ENCODE data around the gene WWTR1. TPM values are rescaled to one million over a fixed set of nuclear protein-coding genes. Genes with fewer than 3 reads are reported as not detected.

WWTR1 gene
- total RNA-seq, 2 experiments from 2014 or later: 0.22 to 0.30 TPM

DNA sequence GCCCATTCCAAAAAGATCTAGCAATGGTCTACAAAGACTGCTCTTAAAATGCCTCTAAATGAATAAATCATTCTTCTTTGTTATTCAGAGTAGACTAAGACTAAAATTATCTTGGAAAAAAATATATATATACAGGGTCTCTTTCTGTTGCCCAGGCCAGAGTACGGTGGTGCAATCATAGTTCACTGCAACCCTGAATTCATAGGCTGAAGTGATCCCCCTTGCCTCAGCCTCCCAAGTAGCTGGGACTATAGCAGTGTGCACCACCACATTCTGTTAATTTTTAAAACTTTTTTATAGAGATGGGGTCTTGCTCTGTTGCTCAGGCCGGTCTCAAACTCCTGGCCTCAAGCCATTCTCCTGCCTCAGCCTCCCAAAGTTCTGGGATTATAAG lies 18.7 kb downstream of the WWTR1 start:
- Mint-ChIP-seq H3K9me3 (no peaks in the 10 kb centered on the region), H3K27me3 (peaks cover 22% of the 10 kb centered on the region), H3K27ac (no peak overlapping the region), H3K36me3 (ENCODE audit: low read depth) (no peaks in the 10 kb centered on the region), H3K4me3 (no peak overlapping the region), H3K4me1 (ENCODE audit: low read depth) (no peaks in the 10 kb centered on the region)
- intact Hi-C loops (cut with DNase I, micrococcal nuclease): no loop called here
- H3K9me3 ChIP-seq (ENCODE audit: control insufficient read depth in 1 of 2, insufficient read depth in 1 of 2, low read length in 2 of 2): no peaks in the 10 kb centered on the region
- H3K4me1 ChIP-seq (ENCODE audit: insufficient read depth, low read length): no peaks in the 10 kb centered on the region
- H3K36me3 ChIP-seq (ENCODE audit: insufficient read depth, low read length): no peaks in the 10 kb centered on the region
- H3K27ac ChIP-seq (ENCODE audit: low read depth in 1 of 2, low read length in 2 of 2): no peak overlapping the region
- DNase-seq: no peak
- H3K4me3 ChIP-seq (ENCODE audit: low read length): no peak overlapping the region
- CTCF ChIA-PET: no interaction called here
- ATAC-seq (ENCODE audit: poor library complexity): no peak
- POLR2A ChIA-PET: no interaction called here
- H3K27me3 ChIP-seq (ENCODE audit: control insufficient read depth in 1 of 2, insufficient read depth in 2 of 2, low read length in 2 of 2): no peaks in the 10 kb centered on the region
- TF ChIP-seq, protein P1, sequence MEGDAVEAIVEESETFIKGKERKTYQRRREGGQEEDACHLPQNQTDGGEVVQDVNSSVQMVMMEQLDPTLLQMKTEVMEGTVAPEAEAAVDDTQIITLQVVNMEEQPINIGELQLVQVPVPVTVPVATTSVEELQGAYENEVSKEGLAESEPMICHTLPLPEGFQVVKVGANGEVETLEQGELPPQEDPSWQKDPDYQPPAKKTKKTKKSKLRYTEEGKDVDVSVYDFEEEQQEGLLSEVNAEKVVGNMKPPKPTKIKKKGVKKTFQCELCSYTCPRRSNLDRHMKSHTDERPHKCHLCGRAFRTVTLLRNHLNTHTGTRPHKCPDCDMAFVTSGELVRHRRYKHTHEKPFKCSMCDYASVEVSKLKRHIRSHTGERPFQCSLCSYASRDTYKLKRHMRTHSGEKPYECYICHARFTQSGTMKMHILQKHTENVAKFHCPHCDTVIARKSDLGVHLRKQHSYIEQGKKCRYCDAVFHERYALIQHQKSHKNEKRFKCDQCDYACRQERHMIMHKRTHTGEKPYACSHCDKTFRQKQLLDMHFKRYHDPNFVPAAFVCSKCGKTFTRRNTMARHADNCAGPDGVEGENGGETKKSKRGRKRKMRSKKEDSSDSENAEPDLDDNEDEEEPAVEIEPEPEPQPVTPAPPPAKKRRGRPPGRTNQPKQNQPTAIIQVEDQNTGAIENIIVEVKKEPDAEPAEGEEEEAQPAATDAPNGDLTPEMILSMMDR (IDR thresholded peaks at IDR 0.05): no peak

GRCh38 chr3:149638228-149639092 lies 19.4 kb downstream of the WWTR1 start:
- Mint-ChIP-seq H3K4me3 (no peak overlapping the region), H3K9me3 (no peaks in the 10 kb centered on the region), H3K4me1 (ENCODE audit: low read depth) (no peaks in the 10 kb centered on the region), H3K36me3 (ENCODE audit: low read depth) (no peaks in the 10 kb centered on the region), H3K27me3 (peaks cover 23% of the 10 kb centered on the region), H3K27ac (no peak overlapping the region)
- POLR2A ChIA-PET: no interaction called here
- H3K4me3 ChIP-seq (ENCODE audit: low read length): no peak overlapping the region
- H3K4me1 ChIP-seq (ENCODE audit: insufficient read depth, low read length): no peaks in the 10 kb centered on the region
- intact Hi-C loops (cut with DNase I, micrococcal nuclease): no loop called here
- ATAC-seq (ENCODE audit: poor library complexity): no peak
- H3K27me3 ChIP-seq (ENCODE audit: control insufficient read depth in 1 of 2, insufficient read depth in 2 of 2, low read length in 2 of 2): no peaks in the 10 kb centered on the region
- no peak for DNase-seq
- no peaks in the 10 kb centered on the region for H3K36me3 ChIP-seq (ENCODE audit: insufficient read depth, low read length)
- no peak overlapping the region for H3K27ac ChIP-seq (ENCODE audit: low read depth in 1 of 2, low read length in 2 of 2)
- TF ChIP-seq, protein P1 (IDR thresholded peaks at IDR 0.05): no peak
- CTCF ChIA-PET: no interaction called here
- no peaks in the 10 kb centered on the region for H3K9me3 ChIP-seq (ENCODE audit: control insufficient read depth in 1 of 2, insufficient read depth in 1 of 2, low read length in 2 of 2)

- H3K9me3 ChIP-seq (ENCODE audit: control insufficient read depth in 1 of 2, insufficient read depth in 1 of 2, low read length in 2 of 2): no peaks in the 10 kb centered on the region
- ATAC-seq (ENCODE audit: poor library complexity) (no peak), DNase-seq (no peak)
- no peaks in the 10 kb centered on the region for H3K36me3 Mint-ChIP-seq (ENCODE audit: low read depth)
- no peaks in the 10 kb centered on the region for H3K27me3 ChIP-seq (ENCODE audit: control insufficient read depth in 1 of 2, insufficient read depth in 2 of 2, low read length in 2 of 2)
- no peaks in the 10 kb centered on the region for H3K4me1 ChIP-seq (ENCODE audit: insufficient read depth, low read length)
- H3K36me3 ChIP-seq (ENCODE audit: insufficient read depth, low read length): no peaks in the 10 kb centered on the region
- peaks cover 32% of the 10 kb centered on the region for H3K27me3 Mint-ChIP-seq
- ChIA-PET POLR2A (no interaction called here), CTCF (no interaction called here)
- no peaks in the 10 kb centered on the region for H3K9me3 Mint-ChIP-seq
- no peak overlapping the region for H3K27ac ChIP-seq (ENCODE audit: low read depth in 1 of 2, low read length in 2 of 2)
- TF ChIP-seq, protein P1 (IDR thresholded peaks at IDR 0.05): no peak
- no peak overlapping the region for H3K4me3 Mint-ChIP-seq
- H3K4me3 ChIP-seq (ENCODE audit: low read length): no peak overlapping the region
- H3K4me1 Mint-ChIP-seq (ENCODE audit: low read depth): no peaks in the 10 kb centered on the region
- H3K27ac Mint-ChIP-seq: no peak overlapping the region
- intact Hi-C loops (cut with DNase I, micrococcal nuclease): no loop called here
Measured at GRCh38 chr3:149635396-149635795, 22.4 kb downstream of the WWTR1 start.

All from CD4-positive, alpha-beta T cell (primary cell).